Gastroesophageal sphincter (tissue), 3 donors: ENCODE data around the gene SOX15.

Source experiments
- EP300 ChIP-seq: sonication (generic); formaldehyde crosslinking; IDR thresholded peaks from one replicate; pipeline ENCODE4 v1.6.1; 2017; ENCODE audit warnings: antibody characterized with exemption, mild to moderate bottlenecking
- POLR2A ChIP-seq, 2 donors: fragments of 450-650 bp; IDR thresholded peaks; one replicate each; pipeline ENCODE4 v1.6.1; 2017; ENCODE audit warnings: antibody characterized with exemption in 2 of 2, mild to moderate bottlenecking in 2 of 2, moderate library complexity in 1 of 2
- POLR2AphosphoS5 ChIP-seq: sonication (generic); formaldehyde crosslinking; IDR thresholded peaks from one replicate; pipeline ENCODE4 v1.6.1; 2017; ENCODE audit warnings: antibody characterized with exemption
- TF ChIP-seq, protein P1 (sequence below), 4 experiments: fragments of 200-600 bp in 2 of 4; fragments of 450-650 bp in 2 of 4; sonication (generic) in 1 of 4; IDR thresholded peaks; one replicate each; pipeline ENCODE4 v1.5.1; 2017 to 2019; ENCODE audit warnings: antibody characterized with exemption in 4 of 4, mild to moderate bottlenecking in 2 of 4, moderate library complexity in 2 of 4

DNA sequence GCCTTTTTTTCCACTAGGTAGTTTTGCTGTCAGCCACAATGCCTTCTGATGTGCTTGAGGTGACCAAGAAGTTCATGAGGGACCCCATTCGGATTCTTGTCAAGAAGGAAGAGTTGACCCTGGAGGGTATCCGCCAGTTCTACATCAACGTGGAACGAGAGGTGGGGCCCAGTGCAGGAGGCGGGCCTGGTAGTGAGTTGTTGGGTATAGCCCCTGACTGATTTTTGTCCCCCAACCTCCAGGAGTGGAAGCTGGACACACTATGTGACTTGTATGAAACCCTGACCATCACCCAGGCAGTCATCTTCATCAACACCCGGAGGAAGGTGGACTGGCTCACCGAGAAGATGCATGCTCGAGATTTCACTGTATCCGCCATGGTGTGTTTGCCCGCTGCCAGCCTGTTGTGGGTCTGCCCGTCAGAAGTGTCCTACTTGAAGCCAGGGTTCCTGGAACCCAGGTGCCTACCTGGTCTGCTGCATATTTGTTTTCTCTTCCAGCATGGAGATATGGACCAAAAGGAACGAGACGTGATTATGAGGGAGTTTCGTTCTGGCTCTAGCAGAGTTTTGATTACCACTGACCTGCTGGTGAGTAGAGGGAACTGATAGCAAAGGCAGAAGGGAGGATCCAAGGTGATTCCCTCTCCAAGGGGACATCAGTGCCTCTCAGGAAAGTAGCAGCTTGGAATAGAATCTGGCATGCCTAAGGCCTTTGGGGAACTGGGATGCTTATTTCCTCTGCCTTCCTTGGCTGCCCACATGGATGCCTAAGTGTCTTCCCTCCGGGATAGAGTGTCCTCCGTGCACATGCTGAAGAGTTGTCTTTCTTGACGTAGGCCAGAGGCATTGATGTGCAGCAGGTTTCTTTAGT is 12.3 kb downstream of the SOX15 start:
- TF ChIP-seq, protein P1, sequence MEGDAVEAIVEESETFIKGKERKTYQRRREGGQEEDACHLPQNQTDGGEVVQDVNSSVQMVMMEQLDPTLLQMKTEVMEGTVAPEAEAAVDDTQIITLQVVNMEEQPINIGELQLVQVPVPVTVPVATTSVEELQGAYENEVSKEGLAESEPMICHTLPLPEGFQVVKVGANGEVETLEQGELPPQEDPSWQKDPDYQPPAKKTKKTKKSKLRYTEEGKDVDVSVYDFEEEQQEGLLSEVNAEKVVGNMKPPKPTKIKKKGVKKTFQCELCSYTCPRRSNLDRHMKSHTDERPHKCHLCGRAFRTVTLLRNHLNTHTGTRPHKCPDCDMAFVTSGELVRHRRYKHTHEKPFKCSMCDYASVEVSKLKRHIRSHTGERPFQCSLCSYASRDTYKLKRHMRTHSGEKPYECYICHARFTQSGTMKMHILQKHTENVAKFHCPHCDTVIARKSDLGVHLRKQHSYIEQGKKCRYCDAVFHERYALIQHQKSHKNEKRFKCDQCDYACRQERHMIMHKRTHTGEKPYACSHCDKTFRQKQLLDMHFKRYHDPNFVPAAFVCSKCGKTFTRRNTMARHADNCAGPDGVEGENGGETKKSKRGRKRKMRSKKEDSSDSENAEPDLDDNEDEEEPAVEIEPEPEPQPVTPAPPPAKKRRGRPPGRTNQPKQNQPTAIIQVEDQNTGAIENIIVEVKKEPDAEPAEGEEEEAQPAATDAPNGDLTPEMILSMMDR (IDR thresholded peaks at IDR 0.05): no peak
- no peak for TF ChIP-seq POLR2A (IDR thresholded peaks at IDR 0.05)
- no peak for TF ChIP-seq EP300
- TF ChIP-seq POLR2AphosphoS5: no peak
